Neuronal stem cell (in vitro differentiated cells): ENCODE measurements around the gene HS3ST6.
A peak's percentile ranks its signal among the peaks of the same experiment; 100 is the strongest.
"Not testable (repeated sequence)": the region's sequence is repeated elsewhere in the genome, so short reads cannot be mapped to it uniquely, and the experiment has no call there.

ENCODE experiments used
- DNase-seq: peaks from one replicate; pipeline ENCODE4 v3.0.0-alpha.2; 2013; ENCODE audit warnings: low spot score
- H2AFZ ChIP-seq: one replicate; pipeline ENCODE4 v1.6.1; 2013; ENCODE audit warnings: mild to moderate bottlenecking, low read length, inconsistent platforms
- H2AK5ac ChIP-seq: 2 replicates; pipeline ENCODE4 v1.6.1; 2013; ENCODE audit warnings: low read depth, mild to moderate bottlenecking, inconsistent platforms, low read length, moderate library complexity, mixed read lengths
- H2BK120ac ChIP-seq: 2 replicates; pipeline ENCODE4 v1.6.1; 2013; ENCODE audit warnings: low read depth, mild to moderate bottlenecking, inconsistent platforms, low read length, moderate library complexity, mixed read lengths
- H2BK12ac ChIP-seq: one replicate; pipeline ENCODE4 v1.6.1; 2013; ENCODE audit warnings: low read length, inconsistent platforms
- H2BK15ac ChIP-seq: 2 replicates; pipeline ENCODE4 v1.6.1; 2013; ENCODE audit warnings: mild to moderate bottlenecking, low read length, inconsistent platforms, mixed read lengths
- H2BK5ac ChIP-seq: one replicate; pipeline ENCODE4 v1.6.1; 2013; ENCODE audit warnings: inconsistent platforms, mild to moderate bottlenecking, low read length, moderate library complexity
- H3K14ac ChIP-seq: one replicate; pipeline ENCODE4 v1.6.1; 2013; ENCODE audit warnings: low read length, inconsistent platforms
- H3K18ac ChIP-seq: 2 replicates; pipeline ENCODE4 v1.6.1; 2013; ENCODE audit warnings: low read length, inconsistent platforms
- H3K23ac ChIP-seq: 2 replicates; pipeline ENCODE4 v1.6.1; 2013; ENCODE audit warnings: low read depth, mild to moderate bottlenecking, mixed read lengths, low read length, inconsistent platforms; ENCODE audit not compliant: poor library complexity
- H3K27ac ChIP-seq: replicated peaks from 3 replicates; pipeline ENCODE4 v1.5.1; 2013; ENCODE audit warnings: low read length, inconsistent platforms
- H3K27me3 ChIP-seq, 3 experiments: 2 replicates each; pipeline ENCODE4 v1.6.1; 2013; ENCODE audit warnings: low read length in 3 of 3, mild to moderate bottlenecking in 2 of 3, inconsistent platforms in 1 of 3, low read depth in 1 of 3, mixed read lengths in 1 of 3, moderate library complexity in 1 of 3; ENCODE audit not compliant: control insufficient read depth in 3 of 3, insufficient read depth in 3 of 3
- H3K36me3 ChIP-seq, 2 donors: replicated peaks in 1 of 2; 2 replicates each; pipeline ENCODE4 v1.6.1; 2013; ENCODE audit warnings: low read length in 2 of 2; ENCODE audit not compliant: control insufficient read depth in 2 of 2, insufficient read depth in 2 of 2
- H3K4ac ChIP-seq: 2 replicates; pipeline ENCODE4 v1.6.1; 2013; ENCODE audit warnings: inconsistent platforms, mild to moderate bottlenecking, low read length, moderate library complexity
- H3K4me1 ChIP-seq, 2 donors: 1 replicate in 1 of 2; 2 replicates in 1 of 2; pipeline ENCODE4 v1.6.1; 2013; ENCODE audit warnings: low read length in 2 of 2, low read depth in 1 of 2; ENCODE audit not compliant: control insufficient read depth in 2 of 2, insufficient read depth in 1 of 2
- H3K4me2 ChIP-seq: one replicate; pipeline ENCODE4 v1.6.1; 2013; ENCODE audit warnings: mild to moderate bottlenecking, low read length, inconsistent platforms; ENCODE audit not compliant: insufficient read depth, poor library complexity, severe bottlenecking
- H3K4me3 ChIP-seq, 2 donors: 2 replicates each; pipeline ENCODE4 v1.5.1; 2013; ENCODE audit warnings: low read length in 2 of 2, mild to moderate bottlenecking in 2 of 2, inconsistent platforms in 1 of 2, moderate library complexity in 1 of 2
- H3K79me1 ChIP-seq: one replicate; pipeline ENCODE4 v1.6.1; 2013; ENCODE audit warnings: low read depth, mild to moderate bottlenecking, inconsistent platforms, low read length, moderate library complexity
- H3K9ac ChIP-seq: one replicate; pipeline ENCODE4 v1.6.1; 2013; ENCODE audit warnings: mild to moderate bottlenecking, low read depth, low read length, inconsistent platforms; ENCODE audit not compliant: poor library complexity
- H3K9me3 ChIP-seq, 2 donors: replicated peaks in 1 of 2; 2 replicates each; pipeline versions ENCODE3 to v1.6.1; 2013; ENCODE audit warnings: low read length in 2 of 2, mild to moderate bottlenecking in 2 of 2, inconsistent platforms in 1 of 2, low read depth in 1 of 2, mixed read lengths in 1 of 2, moderate library complexity in 1 of 2; ENCODE audit not compliant: control insufficient read depth in 2 of 2, insufficient read depth in 1 of 2
- H4K8ac ChIP-seq: one replicate; pipeline ENCODE4 v1.6.1; 2013; ENCODE audit warnings: low read depth, mild to moderate bottlenecking, inconsistent platforms, low read length, moderate library complexity
- H4K91ac ChIP-seq: one replicate; pipeline ENCODE4 v1.6.1; 2013; ENCODE audit warnings: low read length, low read depth, mild to moderate bottlenecking, inconsistent platforms; ENCODE audit not compliant: poor library complexity
- WGBS, 2 donors: extraction: QIAGEN DNeasy Blood & Tissue Kit; methylation state at CpG; one replicate each; pipeline ENCODE4 v1.1.7; 2013; ENCODE audit warnings: missing lambda C conversion rate in 2 of 2, mixed read lengths in 1 of 2; ENCODE audit not compliant: insufficient read length in 2 of 2, insufficient replicate concordance in 1 of 2; ENCODE audit errors: extremely low coverage in 2 of 2; 5-methylcytosine and 5-hydroxymethylcytosine counted together

Gene HS3ST6

GRCh38 chr16:1923299-1924034 lies 5.3 kb upstream of the HS3ST6 start:
- Histone ChIP-seq H3K9me3 (peaks cover 0 to 3% of the 10 kb centered on the region in 2 donors), H3K4me1 (peaks cover 15 to 23% of the 10 kb centered on the region in 2 donors), H3K79me1 (no peaks in the 10 kb centered on the region), H3K27ac (no peak overlapping the region), H3K4me3 (no peak overlapping the region), H4K91ac (no peak overlapping the region), H3K27me3 (peaks cover 17 to 77% (median 41%) of the 10 kb centered on the region in 3 experiments), H3K36me3 (no peaks in the 10 kb centered on the region), H2BK12ac (peak overlapping the region; percentile 35), H2BK120ac (peak overlapping the region; percentile 77), H3K23ac (peak overlapping the region; percentile 51), H4K8ac (no peak overlapping the region), H3K4ac (no peak overlapping the region), H3K9ac (no peak overlapping the region), H3K18ac (peak overlapping the region; percentile 82), H3K14ac (no peak overlapping the region), H2AFZ (no peak overlapping the region), H3K4me2 (peak overlapping the region; percentile 12), H2BK15ac (peak overlapping the region; percentile 6), H2AK5ac (peak overlapping the region; percentile 83), H2BK5ac (peak overlapping the region; percentile 30)
- no CpG with 5 or more reads among the region's 24 CpGs for WGBS, 2 donors
- no peak for DNase-seq

GRCh38 chr16:1922357-1922756 lies 4.1 kb upstream of the HS3ST6 start:
- H4K91ac ChIP-seq = no peak overlapping the region
- H4K8ac ChIP-seq = no peak overlapping the region
- no peaks in the 10 kb centered on the region for H3K36me3 ChIP-seq
- H3K4ac ChIP-seq = no peak overlapping the region
- H3K27me3 ChIP-seq = peaks cover 22 to 81% (median 51%) of the 10 kb centered on the region in 3 experiments
- no peak overlapping the region for H2BK12ac ChIP-seq
- no peaks in the 10 kb centered on the region for H3K79me1 ChIP-seq
- no peak overlapping the region for H3K27ac ChIP-seq
- no peak overlapping the region for H3K18ac ChIP-seq
- no peak for DNase-seq
- no peak overlapping the region for H2BK120ac ChIP-seq
- H3K4me2 ChIP-seq = no peak overlapping the region
- no peak overlapping the region for H2AFZ ChIP-seq
- H3K4me3 ChIP-seq = no peak overlapping the region
- H3K9me3 ChIP-seq = peaks cover 0 to 3% of the 10 kb centered on the region in 2 donors
- H3K14ac ChIP-seq = no peak overlapping the region
- no peak overlapping the region for H2BK5ac ChIP-seq
- no peak overlapping the region for H2BK15ac ChIP-seq
- H3K4me1 ChIP-seq = peaks cover 16 to 27% of the 10 kb centered on the region in 2 donors
- H2AK5ac ChIP-seq = no peak overlapping the region
- H3K9ac ChIP-seq = no peak overlapping the region
- no CpG with 5 or more reads among the region's 8 CpGs for WGBS, 2 donors
- H3K23ac ChIP-seq = no peak overlapping the region

GRCh38 chr16:1920727-1921171 lies 2.5 kb upstream of the HS3ST6 start:
- no CpG with 5 or more reads among the region's 15 CpGs for WGBS, 2 donors
- Histone ChIP-seq H3K4me2 (peak overlapping the region; percentile 12), H3K4ac (no peak overlapping the region), H2BK12ac (no peak overlapping the region), H3K23ac (no peak overlapping the region), H3K4me1 (peaks cover 18 to 40% of the 10 kb centered on the region in 2 donors), H2BK15ac (no peak overlapping the region), H3K36me3 (no peaks in the 10 kb centered on the region), H3K4me3 (no peak overlapping the region), H3K27me3 (peaks cover 26 to 88% (median 59%) of the 10 kb centered on the region in 3 experiments), H2BK5ac (no peak overlapping the region), H3K9ac (no peak overlapping the region), H4K8ac (no peak overlapping the region), H4K91ac (no peak overlapping the region), H2BK120ac (no peak overlapping the region), H3K9me3 (peaks cover 0 to 3% of the 10 kb centered on the region in 2 donors), H3K79me1 (no peaks in the 10 kb centered on the region), H2AFZ (peak overlapping the region; percentile 39), H3K27ac (no peak overlapping the region), H3K18ac (peak overlapping the region; percentile 4), H3K14ac (no peak overlapping the region), H2AK5ac (no peak overlapping the region)
- peak; percentile 65 for DNase-seq

DNA sequence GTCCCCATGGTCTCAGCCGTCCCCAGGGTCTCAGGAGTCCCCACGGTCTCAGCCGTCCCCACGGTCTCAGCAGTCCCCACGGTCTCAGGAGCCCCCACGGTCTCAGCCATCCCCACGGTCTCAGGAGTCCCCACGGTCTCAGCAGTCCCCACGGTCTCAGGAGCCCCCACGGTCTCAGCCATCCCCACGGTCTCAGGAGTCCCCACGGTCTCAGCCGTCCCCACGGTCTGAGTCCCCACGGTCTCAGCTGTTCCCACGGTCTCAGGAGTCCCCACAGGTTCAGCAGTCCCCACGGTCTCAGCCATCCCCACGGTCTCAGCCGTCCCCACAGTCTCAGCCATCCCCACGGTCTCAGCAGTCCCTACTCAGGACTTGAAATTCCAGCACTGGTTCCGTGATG lies 1.9 kb upstream of the HS3ST6 start:
- H3K14ac ChIP-seq, DNase-seq, H3K79me1 ChIP-seq, H3K4me3 ChIP-seq, H4K8ac ChIP-seq, H3K9me3 ChIP-seq, H2BK120ac ChIP-seq, H3K9ac ChIP-seq, H3K27ac ChIP-seq, H3K4me2 ChIP-seq, H3K4ac ChIP-seq, H2BK5ac ChIP-seq, H2AFZ ChIP-seq, H3K36me3 ChIP-seq, H4K91ac ChIP-seq: not testable (repeated sequence)
- WGBS, 2 donors = no CpG with 5 or more reads among the region's 21 CpGs
- Histone ChIP-seq H3K27me3 (peaks cover 26 to 88% (median 59%) of the 10 kb centered on the region in 3 experiments), H3K18ac (peak overlapping the region; percentile 5), H2BK15ac (peak overlapping the region; percentile 79), H3K4me1 (peaks cover 18 to 40% of the 10 kb centered on the region in 2 donors), H2BK12ac (peak overlapping the region; percentile 26), H2AK5ac (peak overlapping the region; percentile 97), H3K23ac (peak overlapping the region; percentile 0)
